Thymus (tissue), 11 donors: Measurements from ENCODE around the gene SFT2D1. TPM values are rescaled to one million over a fixed set of nuclear protein-coding genes. Genes with fewer than 3 reads are reported as not detected.

Experiments used
- DNase-seq, 9 donors: peaks; one replicate each; pipeline ENCODE4 v3.0.0-alpha.2; 2013; ENCODE audit warnings: low spot score in 9 of 9, low read depth in 6 of 9, missing footprints in 1 of 9
- H3K27ac ChIP-seq, 2 donors: one replicate each; pipeline ENCODE4 v1.5.1; 2013; ENCODE audit warnings: control low read depth in 1 of 2, low read depth in 1 of 2, low read length in 1 of 2, mild to moderate bottlenecking in 1 of 2, moderate library complexity in 1 of 2
- H3K27me3 ChIP-seq, 2 donors: one replicate each; pipeline ENCODE4 v1.5.1; 2013; ENCODE audit warnings: low read length in 1 of 2; ENCODE audit not compliant: control insufficient read depth in 2 of 2, insufficient read depth in 1 of 2
- H3K36me3 ChIP-seq, 2 donors: one replicate each; pipeline ENCODE4 v1.5.1; 2013; ENCODE audit warnings: low read length in 1 of 2, mild to moderate bottlenecking in 1 of 2, moderate library complexity in 1 of 2; ENCODE audit not compliant: control insufficient read depth in 2 of 2, insufficient read depth in 2 of 2
- H3K4me1 ChIP-seq, 2 donors: one replicate each; pipeline ENCODE4 v1.5.1; 2013; ENCODE audit warnings: low read length in 2 of 2; ENCODE audit not compliant: control insufficient read depth in 2 of 2, insufficient read depth in 2 of 2
- H3K4me3 ChIP-seq, 2 donors: one replicate each; pipeline ENCODE4 v1.5.1; 2013; ENCODE audit warnings: low read length in 2 of 2, control low read depth in 1 of 2, mild to moderate bottlenecking in 1 of 2
- H3K9me3 ChIP-seq, 2 donors: one replicate each; pipeline ENCODE4 v1.5.1; 2013; ENCODE audit warnings: low read length in 1 of 2, mild to moderate bottlenecking in 1 of 2; ENCODE audit not compliant: control insufficient read depth in 2 of 2, insufficient read depth in 1 of 2
- WGBS: extraction: QIAGEN DNeasy Blood & Tissue Kit; methylation state at CpG from one replicate; pipeline ENCODE4 v1.1.7; 2013; 5-methylcytosine and 5-hydroxymethylcytosine counted together
- polyA plus RNA-seq: library from polyadenylated mRNA; stranded (reverse); fragments of 200-250 nt; gene quantifications from one replicate; pipeline ENCODE4 v1.2.3, GENCODE V29; 2013
- total RNA-seq: library from RNA; stranded (reverse); fragments of 120-200 nt; gene quantifications from one replicate; pipeline ENCODE4 v1.2.4, GENCODE V29; 2013
- donor health status: healthy.

SFT2D1 gene
- total and polyA plus RNA-seq, 2 donors, result 34.9 to 106 TPM

- no peak overlapping the region for H3K4me3 ChIP-seq
- peaks cover 0 to 23% of the 10 kb centered on the region in 2 donors for H3K27me3 ChIP-seq
- no peaks in the 10 kb centered on the region for H3K4me1 ChIP-seq
- H3K9me3 ChIP-seq, result no peaks in the 10 kb centered on the region
- 96% methylated on average over 9 of the region's 9 CpGs for WGBS
- H3K36me3 ChIP-seq, result no peaks in the 10 kb centered on the region
- no peak overlapping the region for H3K27ac ChIP-seq
- no peak for DNase-seq
Measured at GRCh38 chr6:166281104-166281503, 61.2 kb downstream of the SFT2D1 start.

- H3K27ac ChIP-seq, result no peak overlapping the region
- peaks cover 0 to 16% of the 10 kb centered on the region in 2 donors for H3K27me3 ChIP-seq
- DNase-seq, result no peak
- no peak overlapping the region for H3K4me3 ChIP-seq
- no peaks in the 10 kb centered on the region for H3K9me3 ChIP-seq
- WGBS, result 100% methylated on average over 1 of the region's 1 CpG
- H3K4me1 ChIP-seq, result peaks cover 2 to 3% of the 10 kb centered on the region in 2 donors
- no peaks in the 10 kb centered on the region for H3K36me3 ChIP-seq
Measured at GRCh38 chr6:166279393-166279679, 63.0 kb downstream of the SFT2D1 start.

GRCh38 chr6:166278579-166279392 lies 63.6 kb downstream of the SFT2D1 start:
- H3K4me1 ChIP-seq, result peaks cover 2 to 3% of the 10 kb centered on the region in 2 donors
- WGBS, result 86% methylated on average over 8 of the region's 8 CpGs
- H3K9me3 ChIP-seq, result no peaks in the 10 kb centered on the region
- DNase-seq, result no peak
- H3K36me3 ChIP-seq, result no peaks in the 10 kb centered on the region
- no peak overlapping the region for H3K27ac ChIP-seq
- no peak overlapping the region for H3K4me3 ChIP-seq
- H3K27me3 ChIP-seq, result peaks cover 0 to 11% of the 10 kb centered on the region in 2 donors

GRCh38 chr6:166277892-166278578 lies 64.3 kb downstream of the SFT2D1 start:
- Histone ChIP-seq H3K4me1 (peaks cover 2 to 3% of the 10 kb centered on the region in 2 donors), H3K4me3 (no peak overlapping the region), H3K27ac (no peak overlapping the region), H3K36me3 (no peaks in the 10 kb centered on the region), H3K9me3 (no peaks in the 10 kb centered on the region), H3K27me3 (peaks cover 0 to 8% of the 10 kb centered on the region in 2 donors)
- 91% methylated on average over 11 of the region's 11 CpGs for WGBS
- DNase-seq, result no peak

- Histone ChIP-seq H3K36me3 (no peaks in the 10 kb centered on the region), H3K4me3 (no peak overlapping the region), H3K4me1 (peaks cover 2 to 3% of the 10 kb centered on the region in 2 donors), H3K27me3 (peaks cover 0 to 5% of the 10 kb centered on the region in 2 donors), H3K9me3 (no peaks in the 10 kb centered on the region), H3K27ac (no peak overlapping the region)
- WGBS, result 93% methylated on average over 11 of the region's 11 CpGs
- no peak for DNase-seq
Measured at GRCh38 chr6:166277018-166277417, 65.3 kb downstream of the SFT2D1 start.

- Histone ChIP-seq H3K4me3 (no peak overlapping the region), H3K36me3 (no peaks in the 10 kb centered on the region), H3K4me1 (peaks cover 2 to 3% of the 10 kb centered on the region in 2 donors), H3K27me3 (no peaks in the 10 kb centered on the region), H3K27ac (no peak overlapping the region), H3K9me3 (no peaks in the 10 kb centered on the region)
- WGBS, result 5% methylated on average over 21 of the region's 21 CpGs
- DNase-seq, result peak in 5 of 9 donors; percentile 63 to 87 (median 73)
Measured at GRCh38 chr6:166275714-166276166, 66.6 kb downstream of the SFT2D1 start.

- DNase-seq, result no peak
- Histone ChIP-seq H3K27ac (no peak overlapping the region), H3K9me3 (no peaks in the 10 kb centered on the region), H3K4me1 (peaks cover 2 to 3% of the 10 kb centered on the region in 2 donors), H3K36me3 (no peaks in the 10 kb centered on the region), H3K4me3 (no peak overlapping the region), H3K27me3 (no peaks in the 10 kb centered on the region)
- WGBS, result 90% methylated on average over 13 of the region's 13 CpGs
Measured at GRCh38 chr6:166274739-166275370, 67.5 kb downstream of the SFT2D1 start.

GRCh38 chr6:166274163-166274562 lies 68.2 kb downstream of the SFT2D1 start:
- 96% methylated on average over 4 of the region's 4 CpGs for WGBS
- H3K4me3 ChIP-seq, result no peak overlapping the region
- H3K36me3 ChIP-seq, result no peaks in the 10 kb centered on the region
- H3K4me1 ChIP-seq, result peaks cover 2 to 3% of the 10 kb centered on the region in 2 donors
- H3K9me3 ChIP-seq, result no peaks in the 10 kb centered on the region
- no peak for DNase-seq
- no peaks in the 10 kb centered on the region for H3K27me3 ChIP-seq
- no peak overlapping the region for H3K27ac ChIP-seq

- DNase-seq, result no peak
- no peak overlapping the region for H3K4me3 ChIP-seq
- H3K27me3 ChIP-seq, result peaks cover 0 to 3% of the 10 kb centered on the region in 2 donors
- H3K9me3 ChIP-seq, result no peaks in the 10 kb centered on the region
- no peaks in the 10 kb centered on the region for H3K36me3 ChIP-seq
- peaks cover 2 to 3% of the 10 kb centered on the region in 2 donors for H3K4me1 ChIP-seq
- WGBS, result 95% methylated on average over 9 of the region's 9 CpGs
- no peak overlapping the region for H3K27ac ChIP-seq
Measured at GRCh38 chr6:166271376-166271765, 71.0 kb downstream of the SFT2D1 start.
